ENCODE measurements around the gene KCNIP3. TPM values are rescaled to one million over a fixed set of nuclear protein-coding genes. Genes with fewer than 3 reads are reported as not detected.
"Not testable (repeated sequence)": the region's sequence is repeated elsewhere in the genome, so short reads cannot be mapped to it uniquely, and the experiment has no call there.

The KCNIP3 gene
- total RNA-seq, 1 donor from 2014 or later: 3.9 TPM

- no peak for TF ChIP-seq CTCF (conservative IDR thresholded peaks at IDR 0.05; ENCODE audit: low read depth, low read length)
- H3K4me3 ChIP-seq (ENCODE audit: low read depth, low read length): no peak overlapping the region
- no peak for DNase-seq (ENCODE audit: low read depth)
Observed at GRCh38 chr2:95265182-95265581, 32.0 kb upstream of the KCNIP3 start.

- no peak for DNase-seq (ENCODE audit: low read depth)
- TF ChIP-seq CTCF (conservative IDR thresholded peaks at IDR 0.05; ENCODE audit: low read depth, low read length): no peak
- H3K4me3 ChIP-seq (ENCODE audit: low read depth, low read length): no peak overlapping the region
Observed at GRCh38 chr2:95266781-95267430, 30.2 kb upstream of the KCNIP3 start.

- TF ChIP-seq CTCF (conservative IDR thresholded peaks at IDR 0.05; ENCODE audit: low read depth, low read length): no peak
- H3K4me3 ChIP-seq (ENCODE audit: low read depth, low read length): no peak overlapping the region
- no peak for DNase-seq (ENCODE audit: low read depth)
Observed at GRCh38 chr2:95267458-95268210, 29.5 kb upstream of the KCNIP3 start.

GRCh38 chr2:95268211-95269035 is 28.7 kb upstream of the KCNIP3 start:
- no peak for TF ChIP-seq CTCF (conservative IDR thresholded peaks at IDR 0.05; ENCODE audit: low read depth, low read length)
- no peak for DNase-seq (ENCODE audit: low read depth)
- no peak overlapping the region for H3K4me3 ChIP-seq (ENCODE audit: low read depth, low read length)

- H3K4me3 ChIP-seq (ENCODE audit: low read depth, low read length): no peak overlapping the region
- TF ChIP-seq CTCF (conservative IDR thresholded peaks at IDR 0.05; ENCODE audit: low read depth, low read length): no peak
- no peak for DNase-seq (ENCODE audit: low read depth)
Observed at GRCh38 chr2:95269036-95269680, 28.0 kb upstream of the KCNIP3 start.

- not testable (repeated sequence) for DNase-seq (ENCODE audit: low read depth); H3K4me3 ChIP-seq (ENCODE audit: low read depth, low read length)
Observed at GRCh38 chr2:95269745-95270144, 27.4 kb upstream of the KCNIP3 start.

Data from epithelial cell of proximal tubule (primary cell).